B cell (primary cell): ENCODE results near the gene RIMS3.

Source experiments
- EZH2 ChIP-seq: IDR thresholded peaks from 2 replicates; pipeline ENCODE4 v1.6.1; 2012; ENCODE audit warnings: borderline replicate concordance, low read depth, mild to moderate bottlenecking, moderate library complexity, low read length; ENCODE audit not compliant: insufficient read depth, poor library complexity, severe bottlenecking
- TF ChIP-seq, protein P1 (sequence below): fragments of 200-600 bp; IDR thresholded peaks from one replicate; pipeline ENCODE4 v1.8.0; 2022; ENCODE audit warnings: antibody characterized with exemption, mild to moderate bottlenecking

DNA sequence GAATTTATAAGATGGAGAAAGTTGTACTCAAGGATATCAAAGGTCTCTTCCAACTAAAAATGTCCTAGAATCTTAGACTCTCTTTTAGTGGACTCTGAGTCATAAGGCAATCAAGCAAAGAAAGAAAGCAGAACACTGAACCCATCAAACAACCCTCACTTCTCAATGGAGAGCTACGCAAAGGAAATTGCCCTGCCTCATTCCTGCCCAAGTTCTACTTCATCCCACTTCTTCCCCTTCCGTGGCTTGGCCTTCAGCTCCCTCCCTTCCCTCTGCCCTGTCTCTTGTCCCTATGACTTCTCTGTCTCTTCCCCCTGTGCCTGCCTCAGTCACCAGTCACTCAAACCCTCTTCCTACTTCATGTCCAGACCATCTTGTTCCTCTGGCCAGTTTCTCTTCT lies 58.5 kb downstream of the RIMS3 start:
- TF ChIP-seq, protein P1, sequence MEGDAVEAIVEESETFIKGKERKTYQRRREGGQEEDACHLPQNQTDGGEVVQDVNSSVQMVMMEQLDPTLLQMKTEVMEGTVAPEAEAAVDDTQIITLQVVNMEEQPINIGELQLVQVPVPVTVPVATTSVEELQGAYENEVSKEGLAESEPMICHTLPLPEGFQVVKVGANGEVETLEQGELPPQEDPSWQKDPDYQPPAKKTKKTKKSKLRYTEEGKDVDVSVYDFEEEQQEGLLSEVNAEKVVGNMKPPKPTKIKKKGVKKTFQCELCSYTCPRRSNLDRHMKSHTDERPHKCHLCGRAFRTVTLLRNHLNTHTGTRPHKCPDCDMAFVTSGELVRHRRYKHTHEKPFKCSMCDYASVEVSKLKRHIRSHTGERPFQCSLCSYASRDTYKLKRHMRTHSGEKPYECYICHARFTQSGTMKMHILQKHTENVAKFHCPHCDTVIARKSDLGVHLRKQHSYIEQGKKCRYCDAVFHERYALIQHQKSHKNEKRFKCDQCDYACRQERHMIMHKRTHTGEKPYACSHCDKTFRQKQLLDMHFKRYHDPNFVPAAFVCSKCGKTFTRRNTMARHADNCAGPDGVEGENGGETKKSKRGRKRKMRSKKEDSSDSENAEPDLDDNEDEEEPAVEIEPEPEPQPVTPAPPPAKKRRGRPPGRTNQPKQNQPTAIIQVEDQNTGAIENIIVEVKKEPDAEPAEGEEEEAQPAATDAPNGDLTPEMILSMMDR: no peak
- TF ChIP-seq EZH2: no peak
